Raji (cell line): ENCODE data around the gene LMX1B.

ENCODE experiments used
- POLR2A ChIP-seq: IDR thresholded peaks from 2 replicates; pipeline ENCODE4 v1.6.1; 2011; ENCODE audit warnings: low read depth, low read length, control low read depth; ENCODE audit not compliant: insufficient read depth

Gene LMX1B

DNA sequence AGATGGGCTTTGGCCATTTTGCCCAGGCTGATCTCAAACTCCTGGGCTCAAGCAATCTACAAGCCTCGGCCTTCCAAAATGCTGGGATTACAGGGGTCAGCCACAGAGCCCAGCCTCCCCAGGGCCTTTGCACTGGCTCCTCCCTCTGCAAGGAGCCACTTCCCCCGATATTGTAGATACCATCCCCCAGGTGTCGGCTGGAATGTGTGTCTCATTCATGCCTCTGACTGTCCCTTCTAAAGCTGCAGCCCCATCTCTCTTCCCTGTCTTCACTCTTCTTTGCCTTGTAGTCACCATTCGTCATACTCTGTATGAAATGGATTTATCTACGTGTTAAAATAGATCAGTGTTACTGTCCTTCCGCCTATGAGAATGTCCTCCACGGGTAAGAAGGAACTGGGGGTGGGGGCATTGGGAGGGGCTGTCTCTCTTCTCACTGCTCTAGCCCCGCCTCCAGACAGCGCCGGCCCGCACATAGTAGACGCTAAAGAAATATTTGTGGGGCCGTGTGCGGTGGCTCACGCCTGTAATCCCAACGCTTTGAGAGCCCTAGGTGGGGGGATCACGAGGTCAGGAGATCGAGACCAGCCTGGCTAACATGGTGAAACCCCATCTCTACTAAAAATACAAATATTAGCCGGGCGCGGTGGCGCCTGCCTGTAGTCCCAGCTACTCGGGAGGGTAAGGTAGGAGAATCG lies 68.5 kb downstream of the LMX1B start:
- no peak for TF ChIP-seq POLR2A

DNA sequence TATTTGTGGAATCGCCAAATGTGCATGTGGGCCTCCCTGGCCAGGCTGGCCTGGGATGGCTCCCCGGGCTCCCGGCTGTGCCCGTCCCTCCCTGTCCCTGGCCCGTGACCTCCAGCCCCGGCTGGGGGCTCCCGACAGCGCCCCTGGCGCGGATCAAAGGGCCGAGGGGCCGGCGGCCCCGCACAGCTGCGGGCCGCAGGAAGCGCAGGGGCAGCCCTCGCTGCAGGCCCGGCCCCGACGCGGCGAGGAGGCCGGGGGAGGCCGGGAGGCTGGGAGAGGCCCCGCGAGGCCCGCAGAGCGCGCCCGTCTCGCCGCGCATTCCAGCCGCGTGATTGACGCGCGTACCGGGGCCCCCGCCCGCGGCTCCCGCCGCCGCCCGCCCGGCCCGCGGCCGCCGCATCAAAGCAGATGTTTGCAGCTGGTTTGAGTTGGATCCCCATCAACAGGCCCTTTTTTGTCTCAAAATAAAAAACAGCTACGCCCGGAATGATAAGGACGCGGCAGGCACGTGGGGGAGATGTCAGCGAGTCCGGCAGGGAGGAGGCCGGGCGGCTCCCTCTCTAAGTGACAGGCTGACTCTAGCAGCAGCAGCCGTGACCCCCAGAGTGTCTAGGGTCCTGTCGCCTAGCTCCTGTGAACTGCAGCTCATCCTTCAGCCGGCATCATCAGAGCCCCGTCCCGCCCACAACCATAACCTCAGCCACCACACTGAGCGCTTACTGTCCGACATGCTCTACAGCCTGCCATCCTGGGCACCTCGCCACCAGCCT lies 69.4 kb downstream of the LMX1B start:
- no peak for TF ChIP-seq POLR2A

DNA sequence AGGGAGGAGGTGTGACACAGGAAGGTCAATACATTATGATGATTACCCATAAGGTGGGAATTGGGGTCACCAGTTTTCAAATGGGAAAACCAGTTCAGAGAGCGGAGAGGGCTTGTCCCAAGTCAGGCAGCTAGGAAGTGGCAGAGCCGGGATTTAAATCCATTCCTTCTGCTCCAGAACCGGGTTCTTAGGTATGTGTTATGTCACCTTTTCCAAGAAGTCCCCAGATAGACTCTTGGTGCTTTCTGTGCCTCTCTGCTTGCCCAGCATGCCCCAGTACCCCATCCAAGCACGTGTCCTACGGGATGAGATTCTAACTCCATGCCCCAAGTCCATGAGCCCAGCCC lies 69.9 kb downstream of the LMX1B start:
- no peak for TF ChIP-seq POLR2A

DNA sequence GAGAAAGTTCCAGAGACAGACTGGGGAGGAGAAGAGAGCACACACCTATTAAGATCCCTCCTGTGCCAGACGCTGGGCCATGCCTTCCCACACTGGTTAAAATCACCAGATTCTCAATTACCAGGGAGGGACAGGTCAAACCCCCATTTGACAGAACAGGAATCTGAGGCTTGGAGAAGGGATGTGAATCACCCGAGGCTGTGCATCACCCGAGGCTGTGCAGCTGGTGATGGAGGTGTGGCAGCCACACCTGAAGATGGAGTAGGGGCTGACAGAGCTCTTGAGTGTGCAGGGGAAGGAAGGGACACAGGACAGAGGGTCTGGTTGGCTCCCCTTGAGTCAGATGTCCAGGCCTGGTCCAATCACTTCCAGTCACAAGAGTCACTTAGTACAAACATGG lies 70.6 kb downstream of the LMX1B start:
- TF ChIP-seq POLR2A, result no peak

DNA sequence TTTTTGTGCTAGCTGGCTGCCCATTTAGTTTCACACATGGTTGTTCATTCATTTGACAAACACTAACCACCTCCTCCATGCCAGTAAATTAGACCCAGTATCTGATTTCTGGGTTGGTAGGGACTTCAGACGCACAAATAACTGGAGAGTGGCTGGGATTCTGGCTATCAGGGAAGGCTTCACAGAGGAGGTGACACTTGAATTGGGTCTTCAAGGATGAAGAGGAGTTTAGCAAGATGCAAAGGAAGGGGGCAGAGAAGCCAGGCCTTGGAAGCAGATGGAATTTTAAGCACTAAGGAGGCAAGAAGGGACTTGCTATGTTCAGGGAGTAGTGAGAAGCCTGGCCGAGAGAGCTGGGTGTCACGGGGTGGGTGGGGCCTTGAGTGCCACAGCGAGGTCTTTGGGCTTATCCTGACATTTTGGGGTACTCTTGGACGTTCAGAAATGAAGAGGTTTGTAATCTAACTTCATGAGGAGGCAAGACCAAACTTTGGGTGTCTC lies 71.3 kb downstream of the LMX1B start:
- TF ChIP-seq POLR2A, result no peak

DNA sequence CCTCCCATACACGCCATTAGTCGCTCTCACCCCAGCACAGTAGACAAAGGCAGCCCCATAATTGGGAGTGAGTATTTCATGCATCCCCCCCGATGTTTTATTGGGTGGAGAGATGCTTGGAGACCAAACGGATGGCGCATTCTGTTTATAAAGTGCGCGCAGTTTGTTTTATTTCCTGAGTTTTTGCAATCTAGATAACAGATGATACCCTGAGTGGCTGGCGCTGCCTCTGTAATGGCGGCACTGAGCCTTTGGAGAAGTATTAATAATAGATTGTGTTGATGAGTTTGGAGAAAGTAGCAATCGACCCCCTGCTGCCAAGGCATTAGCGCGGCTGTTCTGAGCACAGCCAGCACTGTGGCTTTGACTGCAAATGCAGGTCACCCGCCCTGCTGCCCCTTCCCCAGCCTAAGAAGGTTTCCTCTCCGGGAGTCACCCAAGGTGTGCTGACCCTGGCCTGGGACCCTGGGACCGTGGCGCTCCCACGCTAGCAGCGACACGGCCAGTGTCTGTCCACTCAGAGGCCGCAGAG lies 74.3 kb downstream of the LMX1B start:
- no peak for TF ChIP-seq POLR2A

DNA sequence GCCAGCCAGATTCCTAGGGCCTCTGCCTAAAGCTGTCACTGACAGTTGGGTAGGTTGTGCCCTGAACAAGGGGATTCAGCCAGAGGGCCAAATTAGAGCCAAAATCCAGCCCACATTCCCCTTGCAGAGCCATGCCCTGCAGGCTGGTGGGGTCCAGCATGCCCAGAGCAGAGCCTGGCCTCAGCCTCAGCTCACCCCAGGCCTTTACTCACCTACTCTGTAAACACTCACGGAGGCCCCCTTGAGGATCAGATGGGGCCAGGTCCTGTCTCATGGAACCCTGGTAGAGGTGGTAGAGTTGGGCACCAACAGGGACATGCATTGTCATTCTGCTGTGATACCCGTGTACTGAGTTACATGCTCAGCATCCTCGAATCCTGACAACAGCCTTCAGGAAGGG lies 74.9 kb downstream of the LMX1B start:
- TF ChIP-seq POLR2A, result no peak

DNA sequence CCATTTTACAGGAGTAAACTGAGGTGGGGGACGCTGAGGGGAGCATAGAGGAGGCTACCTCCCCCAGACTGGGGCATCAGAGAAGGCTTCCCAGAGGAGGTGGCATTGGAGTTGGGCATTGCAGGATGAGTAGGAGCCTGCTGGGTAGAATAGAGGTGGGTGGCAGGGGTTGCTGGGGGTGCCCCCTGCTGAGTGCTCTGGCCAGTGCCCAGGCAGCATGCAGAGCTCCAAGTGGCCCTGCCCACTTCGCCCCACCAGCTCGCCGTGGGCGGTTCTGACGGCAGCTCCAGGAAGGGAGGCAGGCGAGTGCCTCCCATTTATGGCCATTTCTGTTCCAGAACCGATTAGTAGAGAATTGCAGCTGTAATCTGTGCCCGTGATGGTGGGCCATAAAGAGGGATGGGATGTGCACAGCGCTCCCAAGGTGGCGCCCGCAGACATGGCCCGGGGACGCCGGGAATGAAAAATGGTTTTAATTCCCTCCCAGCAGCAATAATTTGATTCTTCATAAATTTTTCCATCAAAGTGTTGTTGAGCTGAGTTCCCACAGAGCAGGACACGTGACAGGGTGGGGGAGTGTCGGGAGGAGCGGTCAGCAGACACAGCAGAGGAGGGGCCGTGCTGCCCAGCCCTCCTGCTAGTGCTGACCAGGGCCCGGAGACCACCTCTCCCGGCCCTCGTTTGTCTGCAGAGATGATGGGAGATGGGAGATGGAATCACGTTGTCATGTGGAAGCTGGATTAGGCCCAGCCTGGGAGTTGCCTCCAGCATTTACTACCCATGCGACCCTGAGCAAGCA lies 75.5 kb downstream of the LMX1B start:
- TF ChIP-seq POLR2A, result no peak

DNA sequence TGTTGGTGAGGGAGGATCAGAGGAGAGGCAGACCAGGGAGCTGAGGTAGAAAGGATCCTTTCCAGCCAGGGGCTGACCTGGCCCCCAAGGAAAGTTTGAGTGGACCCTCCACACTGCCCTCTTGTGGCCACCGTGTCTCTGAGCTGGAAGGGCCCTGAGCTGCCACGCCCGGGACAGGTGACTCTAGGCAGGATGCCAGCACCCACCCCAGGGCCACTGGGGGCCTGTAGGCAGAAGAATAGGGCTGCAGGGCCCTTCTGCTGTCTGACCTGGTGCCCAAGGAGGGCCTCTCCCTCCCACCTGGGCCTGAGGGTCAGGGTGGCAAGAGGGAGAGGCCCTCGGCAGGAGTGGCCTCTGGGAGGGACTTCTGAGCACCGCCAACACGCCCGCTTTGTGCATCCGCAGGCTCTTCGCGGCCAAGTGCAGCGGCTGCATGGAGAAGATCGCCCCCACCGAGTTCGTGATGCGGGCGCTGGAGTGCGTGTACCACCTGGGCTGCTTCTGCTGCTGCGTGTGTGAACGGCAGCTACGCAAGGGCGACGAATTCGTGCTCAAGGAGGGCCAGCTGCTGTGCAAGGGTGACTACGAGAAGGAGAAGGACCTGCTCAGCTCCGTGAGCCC lies 76.8 kb downstream of the LMX1B start:
- no peak for TF ChIP-seq POLR2A

DNA sequence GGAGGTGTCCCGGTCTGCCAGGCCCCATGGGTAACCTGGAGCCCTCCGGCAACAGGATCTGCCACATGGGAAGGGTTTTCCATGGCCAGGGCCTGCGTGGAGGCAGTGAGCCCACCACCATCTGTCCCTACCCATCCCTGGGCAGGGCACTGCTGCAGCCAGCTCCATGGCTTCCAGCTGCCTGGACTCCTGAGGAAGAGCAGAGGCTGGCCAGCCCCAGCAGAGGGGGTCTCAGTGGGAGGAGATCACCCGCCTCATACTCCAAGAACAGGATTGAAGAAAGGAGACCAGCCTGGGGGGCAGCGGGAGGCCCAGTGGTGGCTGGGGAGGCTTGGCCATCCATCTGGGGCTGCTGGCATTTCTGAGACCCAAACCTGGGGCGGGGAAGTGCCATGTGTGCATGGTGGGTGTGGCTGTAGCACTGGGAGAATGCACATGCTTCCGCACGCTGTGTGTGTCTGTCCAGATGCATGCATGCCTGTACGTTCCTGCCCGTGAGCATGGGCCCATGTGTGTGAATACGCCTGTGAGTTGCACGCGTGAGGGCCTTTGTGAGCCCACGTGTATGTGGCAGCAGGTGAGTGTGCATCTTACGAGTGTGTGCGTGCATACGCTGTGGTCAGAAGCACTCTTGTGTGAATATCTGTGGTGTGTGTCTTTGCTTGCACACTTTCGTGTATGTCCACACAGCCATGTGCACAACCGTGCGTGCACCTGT lies 78.5 kb downstream of the LMX1B start:
- TF ChIP-seq POLR2A, result no peak

DNA sequence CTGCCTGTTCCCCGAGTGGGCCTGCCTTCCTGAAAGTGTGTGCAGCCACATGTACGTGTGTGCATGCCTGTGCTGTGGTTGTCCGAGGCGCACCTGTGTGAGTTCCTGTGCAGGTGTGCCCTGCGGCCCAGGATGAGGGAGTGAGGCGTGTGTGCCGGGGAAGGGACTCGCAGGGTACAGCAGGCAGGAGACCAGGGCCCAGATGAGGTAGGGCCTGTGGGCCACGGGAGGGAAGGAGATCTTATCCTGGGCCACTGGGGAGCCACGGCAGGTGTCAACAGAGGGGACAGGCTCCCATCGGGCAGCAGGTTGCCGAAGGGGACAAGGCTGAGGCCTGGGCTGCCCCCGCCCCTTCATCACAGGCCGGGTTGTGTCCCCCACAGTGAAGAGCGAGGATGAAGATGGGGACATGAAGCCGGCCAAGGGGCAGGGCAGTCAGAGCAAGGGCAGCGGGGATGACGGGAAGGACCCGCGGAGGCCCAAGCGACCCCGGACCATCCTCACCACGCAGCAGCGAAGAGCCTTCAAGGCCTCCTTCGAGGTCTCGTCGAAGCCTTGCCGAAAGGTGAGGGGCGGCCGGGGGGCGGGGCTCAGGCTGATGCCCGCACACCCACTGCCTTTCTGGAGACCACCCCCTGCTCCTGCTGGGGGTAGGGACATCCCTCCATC lies 79.2 kb downstream of the LMX1B start:
- no peak for TF ChIP-seq POLR2A

DNA sequence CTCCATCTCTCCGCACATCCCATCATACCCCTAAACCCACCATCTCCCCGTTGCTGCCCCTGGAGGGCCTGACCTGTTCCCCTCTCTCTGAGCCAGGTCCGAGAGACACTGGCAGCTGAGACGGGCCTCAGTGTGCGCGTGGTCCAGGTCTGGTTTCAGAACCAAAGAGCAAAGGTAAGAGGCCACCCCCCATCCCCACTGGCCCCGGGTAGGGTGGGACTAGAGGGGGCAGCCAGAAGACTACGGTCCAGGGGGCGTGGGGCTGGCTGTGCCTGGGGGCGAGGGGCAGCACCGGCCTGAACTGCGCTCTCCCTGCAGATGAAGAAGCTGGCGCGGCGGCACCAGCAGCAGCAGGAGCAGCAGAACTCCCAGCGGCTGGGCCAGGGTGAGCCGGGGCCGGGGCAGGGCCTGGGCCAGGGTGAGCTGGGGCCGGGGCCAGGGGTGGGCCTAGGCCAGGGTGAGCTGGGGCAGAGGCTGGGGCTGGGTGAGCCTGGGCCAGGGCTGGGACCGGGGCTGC lies 79.8 kb downstream of the LMX1B start:
- TF ChIP-seq POLR2A, result no peak

DNA sequence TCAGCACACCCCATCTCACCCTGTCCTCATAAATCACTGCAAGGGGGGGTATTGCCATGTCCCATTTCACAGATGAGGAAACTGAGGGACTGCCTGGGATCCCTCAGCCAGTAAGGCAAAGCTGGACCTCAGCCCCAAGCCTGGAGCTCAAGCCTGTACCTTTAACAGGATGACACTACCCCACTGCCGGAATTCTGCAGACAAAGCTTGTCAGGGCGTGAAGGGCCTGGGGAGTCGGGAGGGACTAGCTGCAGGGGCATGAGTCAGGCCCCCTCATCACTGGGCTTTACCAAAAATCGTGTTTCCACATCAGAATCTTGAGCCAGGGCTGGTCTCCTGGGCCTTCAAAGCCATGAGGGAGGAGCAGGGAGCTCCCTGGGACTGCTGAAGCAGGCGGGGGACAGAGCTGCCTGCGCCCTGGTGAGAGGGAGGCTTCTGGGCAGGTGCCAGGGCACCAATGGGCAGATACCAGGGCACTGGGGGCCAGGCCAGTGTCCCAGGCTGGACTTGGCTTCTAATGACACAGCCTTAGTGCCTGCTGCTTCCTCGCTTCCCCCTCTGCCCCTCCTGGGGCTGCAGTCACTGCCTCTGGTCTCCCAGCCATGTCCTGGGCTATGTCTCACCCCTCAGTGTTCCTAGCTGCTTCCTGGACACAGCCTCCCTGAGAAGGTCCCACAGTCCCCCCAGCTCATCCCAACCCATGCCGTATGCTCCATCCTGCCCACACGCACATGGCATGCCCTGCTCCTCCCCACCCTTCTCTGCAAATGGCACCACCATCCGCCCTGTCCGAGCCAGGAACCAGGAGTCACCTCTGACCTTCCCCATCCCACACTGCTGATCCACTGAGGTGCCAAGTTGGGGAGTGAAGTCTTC lies 80.7 kb downstream of the LMX1B start:
- TF ChIP-seq POLR2A, result no peak
